ENCODE measurements around the gene STUB1. TPM values are rescaled to one million over a fixed set of nuclear protein-coding genes. Genes with fewer than 3 reads are reported as not detected.
A peak's percentile ranks its signal among the peaks of the same experiment; 100 is the strongest.

Gene STUB1
- total RNA-seq, 6 experiments from 2014 or later: 128 to 161 (median 141) TPM

GRCh38 chr16:641326-642188, 38.7 kb upstream of the STUB1 start, which contains the start of gene MCRIP2:
TSS of gene MCRIP2 (plus strand) at chr16:641828. CDS start at chr16:641992, 164 bp downstream.
- peaks cover 7% of the 10 kb centered on the region for H3K27me3 Mint-ChIP-seq (ENCODE audit: insufficient read depth)
- H3K36me3 Mint-ChIP-seq (ENCODE audit: low read depth): no peaks in the 10 kb centered on the region

DNA sequence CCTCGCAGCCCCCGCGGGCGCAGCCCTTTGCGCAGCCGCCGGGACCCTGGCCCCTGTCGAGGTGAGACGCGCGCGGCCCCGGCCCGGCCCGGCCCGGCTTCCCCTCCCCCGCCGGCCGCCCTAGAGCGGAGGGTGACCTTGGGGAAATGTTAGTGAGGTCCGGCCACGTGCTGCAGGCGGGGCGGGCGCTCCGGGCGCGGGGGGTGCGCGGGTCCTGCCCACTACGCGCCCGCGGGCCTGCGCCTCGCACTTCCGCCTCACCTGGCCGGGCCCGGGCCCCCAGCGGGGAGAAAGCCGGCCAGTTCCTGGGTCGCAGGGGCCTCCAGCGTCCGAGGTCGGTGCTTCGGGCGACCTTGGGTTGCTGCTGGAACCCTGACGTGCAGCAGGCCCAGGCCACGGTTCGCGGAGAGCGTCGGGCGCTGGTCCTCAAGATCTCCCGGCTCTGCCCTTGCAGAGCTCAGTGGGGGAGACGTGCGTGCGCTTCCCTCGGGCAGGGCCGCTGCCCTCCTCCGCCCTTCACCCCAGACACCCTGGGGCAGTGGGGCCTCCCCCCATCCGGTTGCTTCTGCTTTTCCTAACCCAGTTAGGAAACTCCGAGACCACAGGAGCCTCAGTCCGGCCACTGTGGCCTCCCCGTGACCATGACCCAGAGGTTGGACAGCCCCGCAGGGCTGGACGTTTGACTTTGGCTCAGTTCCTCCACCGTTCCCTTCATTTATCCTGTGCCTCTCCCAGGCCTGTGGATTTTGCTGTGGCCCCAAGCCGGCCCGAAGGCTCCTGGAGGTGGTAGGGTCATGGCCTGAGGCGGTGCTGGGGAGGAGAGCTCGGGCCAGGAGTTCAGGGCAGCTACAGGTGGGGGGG, 37.8 kb upstream of the STUB1 start:
- H3K36me3 Mint-ChIP-seq (ENCODE audit: low read depth): no peaks in the 10 kb centered on the region

More at GRCh38 chr16:641326-642188, 38.7 kb upstream of the STUB1 start, which contains the start of gene MCRIP2:
- DNase-seq: peak; percentile 56
- H3K9me3 Mint-ChIP-seq: 0 out of 2 replicates have a peak, but pooled peaks cover 2% of the 10 kb centered on the region
- no peak for TF ChIP-seq CTCF (IDR thresholded peaks at IDR 0.05)
- H3K27ac Mint-ChIP-seq: peak within 1 kb of the TSS; percentile 38
- peak within 1 kb of the TSS; percentile 82 for H3K4me3 Mint-ChIP-seq
- no peaks in the 10 kb centered on the region for H3K4me1 Mint-ChIP-seq (ENCODE audit: low read depth)

DNA sequence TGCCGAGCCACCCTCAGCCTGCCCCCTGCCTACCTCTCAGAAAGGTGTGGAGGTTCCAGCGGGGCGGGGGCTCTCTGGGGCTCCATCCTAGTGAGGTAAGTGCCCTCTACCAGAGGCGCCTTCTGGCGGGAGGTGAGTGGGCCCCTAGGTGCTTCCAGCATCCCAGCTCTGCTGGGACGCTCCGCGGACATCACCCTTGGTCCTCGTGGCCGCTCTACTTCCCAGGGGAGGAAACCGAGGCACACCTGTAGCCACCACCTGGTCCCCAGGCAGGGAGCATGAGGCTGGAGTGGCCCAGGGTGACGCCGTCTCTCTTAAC, 37.2 kb upstream of the STUB1 start:
- Mint-ChIP-seq H3K9me3 (no peaks in the 10 kb centered on the region), H3K27me3 (ENCODE audit: insufficient read depth) (peaks cover 4% of the 10 kb centered on the region; the same call in 1 of the 2 replicates), H3K4me1 (ENCODE audit: low read depth) (no peaks in the 10 kb centered on the region), H3K4me3 (peak overlapping the region; percentile 82), H3K36me3 (ENCODE audit: low read depth) (no peaks in the 10 kb centered on the region), H3K27ac (no peak overlapping the region)
- DNase-seq: no peak
- TF ChIP-seq CTCF (IDR thresholded peaks at IDR 0.05): no peak

More for the DNA sequence above, 37.8 kb upstream of the STUB1 start:
- DNase-seq: no peak
- Mint-ChIP-seq H3K4me1 (ENCODE audit: low read depth) (no peaks in the 10 kb centered on the region), H3K27me3 (ENCODE audit: insufficient read depth) (peaks cover 4% of the 10 kb centered on the region; the same call in 1 of the 2 replicates), H3K9me3 (no peaks in the 10 kb centered on the region), H3K27ac (peak overlapping the region; percentile 38; the same call in 1 of the 2 replicates), H3K4me3 (peak overlapping the region; percentile 82)
- no peak for TF ChIP-seq CTCF (IDR thresholded peaks at IDR 0.05)

DNA sequence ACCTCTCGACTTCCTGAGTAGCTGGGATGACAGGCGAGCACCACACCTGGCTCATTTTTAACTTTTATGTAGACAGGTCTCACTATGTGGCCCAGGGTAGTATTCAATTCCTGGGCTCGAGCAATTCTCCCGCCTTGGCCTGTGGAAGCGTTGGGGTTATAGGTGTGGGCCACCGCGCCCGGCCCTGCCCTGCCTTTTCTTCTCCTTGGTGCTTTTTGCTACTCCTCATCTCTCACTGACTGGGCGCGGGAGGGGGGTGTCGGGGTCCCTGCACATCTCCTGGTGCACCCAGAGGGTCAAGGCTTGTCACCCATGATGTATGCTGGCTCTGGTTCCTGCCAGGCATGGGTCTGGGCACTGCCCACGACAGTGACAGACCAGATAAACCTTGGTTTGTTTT, 35.7 kb upstream of the STUB1 start:
- Mint-ChIP-seq H3K27ac (no peak overlapping the region; the same call in 1 of the 2 replicates), H3K27me3 (ENCODE audit: insufficient read depth) (peaks cover 3% of the 10 kb centered on the region), H3K9me3 (no peaks in the 10 kb centered on the region), H3K4me3 (no peak overlapping the region), H3K4me1 (ENCODE audit: low read depth) (no peaks in the 10 kb centered on the region), H3K36me3 (ENCODE audit: low read depth) (no peaks in the 10 kb centered on the region)
- DNase-seq: no peak
- no peak for TF ChIP-seq CTCF (IDR thresholded peaks at IDR 0.05)

- H3K27me3 Mint-ChIP-seq (ENCODE audit: insufficient read depth): peaks cover 3% of the 10 kb centered on the region
- DNase-seq: no peak
- 0 out of 2 replicates have a peak, but pooled peaks cover 5% of the 10 kb centered on the region for H3K4me1 Mint-ChIP-seq (ENCODE audit: low read depth)
- H3K36me3 Mint-ChIP-seq (ENCODE audit: low read depth): no peaks in the 10 kb centered on the region
- no peaks in the 10 kb centered on the region for H3K9me3 Mint-ChIP-seq
- no peak overlapping the region for H3K4me3 Mint-ChIP-seq
- TF ChIP-seq CTCF (IDR thresholded peaks at IDR 0.05): no peak
- H3K27ac Mint-ChIP-seq: no peak overlapping the region
Measured at GRCh38 chr16:645852-646678, 34.1 kb upstream of the STUB1 start.

All from HFFc6 (cell line).